Keratinocyte (primary cell): ENCODE data around the gene ENTR1.

Source experiments
- EZH2 ChIP-seq: IDR thresholded peaks from one replicate; pipeline ENCODE4 v1.6.1; 2012; ENCODE audit warnings: inconsistent platforms, mild to moderate bottlenecking, low read length, moderate library complexity
- TF ChIP-seq, protein P1 (sequence below), 3 experiments: IDR thresholded peaks in 1 of 3; conservative IDR thresholded peaks in 1 of 3; optimal IDR thresholded peaks in 1 of 3; 2 replicates in 2 of 3; 3 replicates in 1 of 3; pipeline versions ENCODE3 to v1.5.1; 2011; ENCODE audit warnings: low read length in 3 of 3, mild to moderate bottlenecking in 3 of 3, moderate library complexity in 2 of 3, control low read depth in 1 of 3, inconsistent platforms in 1 of 3; ENCODE audit not compliant: insufficient read depth in 2 of 3; ENCODE audit errors: extremely low read depth in 1 of 3

GRCh38 chr9:136430588-136431234 is 20.3 kb upstream of the ENTR1 start:
- TF ChIP-seq, protein P1, sequence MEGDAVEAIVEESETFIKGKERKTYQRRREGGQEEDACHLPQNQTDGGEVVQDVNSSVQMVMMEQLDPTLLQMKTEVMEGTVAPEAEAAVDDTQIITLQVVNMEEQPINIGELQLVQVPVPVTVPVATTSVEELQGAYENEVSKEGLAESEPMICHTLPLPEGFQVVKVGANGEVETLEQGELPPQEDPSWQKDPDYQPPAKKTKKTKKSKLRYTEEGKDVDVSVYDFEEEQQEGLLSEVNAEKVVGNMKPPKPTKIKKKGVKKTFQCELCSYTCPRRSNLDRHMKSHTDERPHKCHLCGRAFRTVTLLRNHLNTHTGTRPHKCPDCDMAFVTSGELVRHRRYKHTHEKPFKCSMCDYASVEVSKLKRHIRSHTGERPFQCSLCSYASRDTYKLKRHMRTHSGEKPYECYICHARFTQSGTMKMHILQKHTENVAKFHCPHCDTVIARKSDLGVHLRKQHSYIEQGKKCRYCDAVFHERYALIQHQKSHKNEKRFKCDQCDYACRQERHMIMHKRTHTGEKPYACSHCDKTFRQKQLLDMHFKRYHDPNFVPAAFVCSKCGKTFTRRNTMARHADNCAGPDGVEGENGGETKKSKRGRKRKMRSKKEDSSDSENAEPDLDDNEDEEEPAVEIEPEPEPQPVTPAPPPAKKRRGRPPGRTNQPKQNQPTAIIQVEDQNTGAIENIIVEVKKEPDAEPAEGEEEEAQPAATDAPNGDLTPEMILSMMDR (optimal IDR thresholded peaks at IDR 0.05 in 1 of 3, IDR thresholded peaks at IDR 0.05 in 1 of 3, conservative IDR thresholded peaks at IDR 0.05 in 1 of 3; ENCODE audit: extremely low read depth in 1 of 3, insufficient read depth in 2 of 3, low read length in 3 of 3) = no peak
- TF ChIP-seq EZH2 = no peak
